ENCODE measurements around the gene LYPD6.

- TF ChIP-seq CTCF (IDR thresholded peaks at IDR 0.05), result no peak
- TF ChIP-seq POLR2A (IDR thresholded peaks at IDR 0.05), result no peak
Observed at GRCh38 chr2:149383340-149383739, 53.0 kb downstream of the LYPD6 start.

Measured in Peyer's patch (tissue), 4 donors.